HG03354 (cell line): ENCODE measurements around the gene ANKS6.

Experiments
- ATAC-seq: cut with Tn5 transposase; IDR thresholded peaks from one replicate; pipeline ENCODE4 v1.9.1; 2021; ENCODE audit warnings: mild to moderate bottlenecking; ENCODE audit not compliant: unreplicated experiment, poor library complexity, severe bottlenecking

ANKS6 gene

DNA sequence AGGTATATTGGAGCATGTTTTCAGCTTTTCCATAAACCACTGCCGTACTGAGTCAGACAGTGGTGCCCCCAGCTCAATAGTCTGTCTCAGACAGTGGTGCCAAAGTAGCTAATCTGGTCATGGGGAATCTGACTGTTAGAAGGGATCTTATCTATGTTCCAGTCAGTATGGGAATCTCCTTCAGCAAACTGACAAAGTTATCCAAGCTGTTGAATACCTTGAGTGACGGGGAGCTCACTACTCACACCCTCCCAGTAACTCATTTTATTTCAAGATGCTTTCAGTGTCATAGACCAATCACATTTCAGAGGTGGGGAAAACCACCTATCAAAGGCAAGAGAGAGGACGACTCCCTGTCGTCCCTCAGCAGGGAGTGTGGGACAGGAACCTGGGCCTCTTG, 18.7 kb downstream of the ANKS6 start:
- no peak for ATAC-seq

DNA sequence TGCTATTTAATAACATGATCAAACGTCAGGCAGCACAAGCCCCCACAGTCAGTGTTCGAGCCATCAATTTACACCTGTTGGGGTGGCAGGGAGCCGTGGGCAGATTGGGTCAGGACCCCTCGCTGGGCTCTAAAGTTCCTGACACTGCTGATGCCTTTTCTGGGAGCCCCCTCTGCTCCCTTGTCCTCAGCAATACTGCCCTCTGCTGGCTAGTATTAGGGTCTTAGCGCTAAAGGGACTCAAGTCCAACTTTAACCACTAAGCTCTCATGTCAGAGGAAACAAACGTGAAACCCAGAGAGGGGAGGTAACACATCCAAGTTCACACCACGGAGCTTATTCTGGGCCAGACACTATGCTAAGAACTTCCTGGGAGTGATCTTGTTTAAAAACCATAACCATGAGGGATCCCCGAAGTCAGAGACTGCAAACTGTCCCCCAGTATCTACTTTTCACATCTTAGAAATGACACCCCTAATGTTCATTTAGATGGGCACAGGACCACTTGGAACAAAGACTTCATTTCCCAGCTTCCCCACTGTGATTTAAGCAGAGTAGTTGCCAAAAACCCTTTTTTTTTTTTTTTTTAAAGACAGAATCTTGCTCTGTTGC, 20.4 kb downstream of the ANKS6 start:
- ATAC-seq: no peak

DNA sequence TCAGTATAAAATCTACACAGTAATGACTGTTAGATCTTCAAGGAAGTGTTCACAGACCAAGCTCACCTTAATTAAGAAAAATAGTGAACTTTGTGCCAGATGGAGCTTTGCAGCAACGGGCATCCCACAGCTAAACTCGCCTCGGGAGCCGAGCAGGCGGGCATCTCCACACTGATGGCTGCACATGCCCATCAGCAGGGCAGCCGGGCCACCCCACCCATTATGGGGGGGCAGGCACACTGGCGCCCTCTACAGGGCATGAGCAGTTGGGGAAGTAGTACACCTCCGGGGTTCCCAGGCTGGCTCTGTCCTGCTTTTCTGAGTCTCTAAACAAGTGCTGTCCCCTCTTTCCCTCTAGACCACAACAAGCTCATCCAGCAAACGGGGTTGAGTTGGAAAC, 21.6 kb downstream of the ANKS6 start:
- ATAC-seq: no peak

DNA sequence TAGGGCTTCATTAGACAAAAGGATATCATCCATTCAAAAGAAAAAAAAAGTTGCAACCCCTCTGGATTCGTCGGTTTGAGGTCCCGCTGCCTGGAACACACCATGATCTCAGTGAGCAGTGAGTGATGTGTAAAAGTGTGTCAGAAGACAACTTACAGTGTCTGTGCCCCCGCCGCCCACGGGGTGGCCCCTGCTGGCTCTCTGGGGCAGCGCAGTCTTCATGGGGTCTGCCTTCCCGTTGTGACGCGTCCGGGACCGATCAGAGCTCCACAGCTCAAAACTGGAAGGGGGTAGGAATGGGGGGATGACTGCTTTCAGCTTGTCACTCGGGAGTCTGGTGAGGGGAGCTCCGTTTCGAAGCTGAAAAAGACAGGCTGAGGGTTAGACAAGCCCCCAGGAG, 22.6 kb downstream of the ANKS6 start:
- ATAC-seq: no peak

DNA sequence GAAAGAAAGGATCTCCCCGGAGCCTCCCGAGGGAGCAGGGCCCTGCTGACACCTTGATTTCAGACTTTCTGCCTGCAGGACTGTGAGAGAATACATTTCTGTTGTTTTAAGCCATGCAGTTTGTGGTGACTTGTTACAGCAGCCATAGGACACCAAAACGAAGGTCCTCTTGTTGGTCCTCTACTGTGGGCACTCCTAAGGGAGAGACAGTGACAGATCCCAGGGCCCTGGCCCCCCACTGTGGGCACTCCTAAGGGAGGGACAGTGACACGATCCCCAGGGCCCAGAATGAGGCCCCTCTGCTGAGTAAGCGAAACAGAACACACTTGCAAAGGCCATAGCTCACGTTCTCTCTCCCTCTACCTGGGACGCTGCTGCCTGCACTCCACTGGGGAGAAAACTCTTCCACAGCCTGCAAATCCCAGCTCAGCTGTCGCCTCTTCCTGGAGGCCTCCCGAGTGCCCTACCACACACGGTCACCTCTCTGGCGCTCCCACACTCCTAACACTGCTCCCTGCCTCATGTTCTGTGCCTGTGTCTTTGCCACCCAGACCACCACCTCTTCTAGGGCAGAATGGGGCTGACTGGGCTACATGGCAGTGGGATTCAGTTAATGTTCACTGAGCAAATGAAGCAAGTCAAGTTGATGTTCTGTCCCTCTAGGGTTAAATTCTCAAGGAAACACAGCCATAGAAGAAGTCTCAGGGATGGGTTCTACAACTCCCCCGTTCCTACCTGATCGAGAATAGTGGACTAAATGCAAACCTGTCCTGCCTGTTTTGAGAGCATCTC, 23.8 kb downstream of the ANKS6 start:
- ATAC-seq: no peak

DNA sequence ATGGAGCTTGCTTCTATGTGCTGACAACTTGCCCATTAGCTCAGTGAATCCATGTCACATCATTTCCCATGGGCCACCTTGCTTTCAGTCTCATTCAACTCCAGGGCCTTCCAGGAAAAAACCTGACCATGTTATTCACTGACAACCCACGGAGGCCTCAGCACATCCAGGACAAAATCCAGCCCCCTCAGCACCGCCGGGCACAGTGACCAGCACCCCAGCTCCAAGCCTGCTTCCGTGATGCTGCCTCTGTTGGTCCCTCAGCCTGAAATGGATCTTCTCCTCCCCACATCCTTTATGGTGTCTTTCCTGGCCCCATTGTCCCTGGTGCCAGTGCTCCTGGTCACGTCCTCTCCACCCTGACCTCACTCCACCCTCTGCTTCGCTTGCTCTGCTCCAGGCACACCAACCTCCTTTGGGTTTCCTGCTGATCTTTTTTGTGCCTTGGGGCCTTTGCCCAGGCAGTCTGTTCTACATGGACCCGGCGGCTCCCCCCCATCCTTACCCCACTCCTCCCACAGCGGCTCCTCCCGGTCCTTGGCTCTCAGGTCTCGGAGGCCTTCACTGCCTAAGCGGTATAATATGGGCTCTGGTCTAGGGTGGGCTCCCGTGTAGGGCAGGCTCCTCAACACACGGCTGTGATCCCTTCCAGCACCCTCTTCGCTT, 25.0 kb downstream of the ANKS6 start:
- ATAC-seq: no peak

DNA sequence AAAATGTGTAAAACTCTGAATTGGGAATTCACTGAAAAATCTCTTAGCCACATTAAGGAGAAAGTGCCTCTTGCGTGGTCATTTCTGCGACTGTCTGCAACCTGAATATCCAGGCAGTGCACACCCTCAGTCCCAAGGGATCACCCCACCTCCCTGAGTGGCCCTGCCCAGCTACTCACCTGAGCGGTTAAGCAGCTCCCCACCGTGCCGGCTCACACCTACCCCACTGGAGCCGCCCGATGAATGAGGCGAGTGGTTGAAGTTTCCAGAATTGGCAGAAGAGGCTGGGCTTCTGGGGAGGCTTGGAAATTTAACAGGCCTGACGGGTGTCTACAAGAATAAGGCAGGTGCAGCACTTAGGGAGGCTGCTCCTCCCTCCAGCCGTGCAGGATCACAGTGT, 25.6 kb downstream of the ANKS6 start:
- ATAC-seq: no peak

DNA sequence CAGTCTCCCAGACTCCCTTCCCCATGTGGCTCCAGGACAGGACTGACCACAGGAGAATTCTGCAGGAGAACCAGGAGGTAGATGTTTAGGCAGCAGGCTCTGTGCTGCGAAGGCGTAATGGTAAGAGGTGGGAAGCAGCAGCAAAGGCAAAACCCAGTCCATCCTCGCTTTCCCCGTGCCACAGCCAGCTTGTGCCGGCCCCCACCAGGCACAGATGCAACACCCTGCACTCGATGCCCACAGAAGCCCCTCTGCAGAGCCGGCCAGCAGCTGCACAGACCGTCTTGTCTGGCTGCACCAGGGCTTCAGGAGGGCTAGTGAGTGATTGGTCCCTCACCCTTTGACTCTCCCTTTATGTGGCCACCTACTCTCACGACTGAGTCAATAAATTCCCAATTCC, 28.0 kb downstream of the ANKS6 start:
- ATAC-seq: no peak

DNA sequence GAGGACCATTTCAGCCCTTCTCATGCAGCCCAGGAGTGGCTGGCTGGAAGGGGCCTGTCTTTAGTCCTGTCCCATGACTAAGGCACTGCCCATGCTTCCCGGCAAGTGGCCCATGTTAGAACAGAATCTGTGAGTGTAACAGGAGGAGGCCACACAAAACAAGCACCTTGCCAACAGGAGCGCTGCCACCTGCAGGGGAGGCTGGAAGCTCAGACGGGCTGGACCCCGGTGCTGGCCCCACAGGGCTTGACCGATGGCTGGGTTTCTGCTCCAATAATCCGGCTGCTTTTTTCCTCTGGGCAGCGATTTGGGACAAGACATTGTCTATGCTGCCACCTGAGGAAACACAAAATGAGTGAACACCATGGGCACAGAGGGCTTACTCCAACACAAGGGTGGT, 28.4 kb downstream of the ANKS6 start:
- ATAC-seq: no peak

DNA sequence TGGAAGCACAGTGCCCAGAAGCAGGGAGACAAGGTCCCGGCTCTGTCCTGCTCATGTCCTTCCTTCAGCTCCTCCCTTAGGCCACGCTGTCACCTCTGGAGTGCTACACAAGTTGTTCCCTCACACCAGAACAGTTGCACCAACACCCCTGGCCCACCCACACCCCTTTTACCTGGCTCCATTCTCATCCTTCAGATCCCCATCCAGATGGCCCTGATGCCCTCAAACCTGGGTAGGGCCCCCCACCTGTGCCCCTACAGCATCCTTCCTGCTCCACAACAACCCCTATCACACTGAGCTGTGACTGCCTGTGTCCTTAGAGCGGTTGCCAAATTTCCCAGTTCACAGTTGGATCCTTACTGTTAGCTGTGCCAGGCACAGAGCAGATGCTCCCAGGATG, 29.2 kb downstream of the ANKS6 start:
- no peak for ATAC-seq

DNA sequence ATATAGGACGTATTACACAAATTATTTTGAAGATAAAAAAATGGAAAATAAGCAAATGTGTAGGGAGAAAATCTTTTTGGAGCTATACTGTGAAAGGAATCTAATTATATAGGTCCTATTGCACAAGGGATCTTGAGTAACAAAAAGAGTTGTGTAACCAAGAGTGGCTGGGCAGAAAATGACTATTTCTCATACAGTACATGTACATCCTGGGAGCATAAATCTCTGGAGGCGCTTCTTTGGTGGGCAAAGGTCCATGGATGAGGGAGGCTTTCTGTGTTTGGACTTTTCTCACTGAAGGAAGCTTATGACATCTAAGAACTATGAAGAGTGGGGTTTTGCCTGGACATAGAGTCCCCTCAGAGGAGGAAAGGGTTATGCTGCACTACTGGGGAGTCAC, 29.8 kb downstream of the ANKS6 start:
- no peak for ATAC-seq

DNA sequence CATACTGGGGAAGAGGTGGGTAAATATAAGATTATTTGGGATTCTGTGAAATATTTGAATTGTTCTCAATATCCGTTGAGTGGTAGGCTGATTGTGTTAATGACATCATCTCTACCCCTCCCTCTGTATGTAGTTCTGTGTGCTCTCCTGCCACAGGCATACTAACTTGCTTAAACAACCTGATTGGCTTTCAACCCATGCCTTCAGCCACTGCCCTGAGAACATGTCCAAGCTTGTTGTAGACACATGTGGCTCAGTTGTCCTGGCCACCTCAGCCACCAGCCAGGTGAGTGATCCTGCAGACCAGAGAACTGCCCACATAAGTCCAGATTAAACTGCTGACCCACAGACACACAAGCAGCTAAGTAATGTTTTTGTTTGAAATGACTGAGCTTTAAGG, 31.1 kb downstream of the ANKS6 start:
- ATAC-seq: no peak

DNA sequence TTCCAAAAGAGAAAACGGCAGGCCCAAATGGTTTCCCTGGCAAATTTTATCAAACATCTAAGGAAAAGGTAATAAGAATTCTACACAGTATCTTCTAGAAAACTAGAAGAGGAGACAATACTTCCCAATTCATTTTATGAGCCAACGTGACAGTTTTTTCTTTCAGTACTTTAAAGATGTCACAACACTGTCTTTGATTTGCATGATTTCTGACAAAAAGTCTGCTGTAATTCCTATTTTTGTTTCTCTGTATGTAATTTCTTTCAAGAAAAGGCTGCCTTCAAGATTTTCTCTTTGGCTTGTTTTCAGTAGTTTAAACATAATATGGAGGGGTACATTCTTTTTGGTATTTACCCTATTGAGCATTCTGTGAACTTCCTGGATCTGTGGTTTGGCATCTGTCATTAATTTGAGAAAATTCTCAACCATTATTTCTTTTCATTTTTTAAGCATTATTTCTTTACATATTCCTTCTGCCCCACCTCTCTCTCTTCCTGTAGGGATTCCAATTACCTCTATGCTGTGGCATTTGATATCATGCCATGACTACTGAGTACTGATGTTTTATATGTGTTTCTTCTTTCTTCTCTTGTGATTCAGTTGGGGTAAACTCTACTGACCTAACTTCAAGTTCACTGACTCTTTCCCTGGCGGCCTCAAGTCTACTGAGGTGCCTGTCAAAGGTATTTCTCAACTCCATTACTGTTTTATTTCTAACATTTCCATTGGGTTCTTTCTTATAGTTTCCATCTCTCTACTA, 32.2 kb downstream of the ANKS6 start:
- no peak for ATAC-seq

DNA sequence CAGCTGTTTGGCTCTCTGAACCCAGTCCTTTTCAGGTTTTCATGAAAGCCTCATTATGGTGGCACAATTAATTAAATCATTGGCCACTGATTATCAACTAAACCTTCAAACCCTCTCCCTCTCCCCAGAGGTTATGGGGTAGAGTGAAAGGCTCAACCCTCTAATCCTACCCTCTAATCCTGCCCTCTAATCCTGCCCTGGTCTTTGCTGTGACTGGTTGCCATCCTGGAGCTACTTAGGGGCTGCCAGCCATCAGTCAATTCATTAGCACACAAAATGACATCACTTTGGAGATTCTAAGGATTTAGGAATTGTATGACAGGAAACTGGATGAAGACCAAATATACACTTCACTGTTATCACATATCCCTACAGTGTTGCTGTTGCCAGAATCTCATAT, 36.1 kb downstream of the ANKS6 start:
- ATAC-seq: no peak

DNA sequence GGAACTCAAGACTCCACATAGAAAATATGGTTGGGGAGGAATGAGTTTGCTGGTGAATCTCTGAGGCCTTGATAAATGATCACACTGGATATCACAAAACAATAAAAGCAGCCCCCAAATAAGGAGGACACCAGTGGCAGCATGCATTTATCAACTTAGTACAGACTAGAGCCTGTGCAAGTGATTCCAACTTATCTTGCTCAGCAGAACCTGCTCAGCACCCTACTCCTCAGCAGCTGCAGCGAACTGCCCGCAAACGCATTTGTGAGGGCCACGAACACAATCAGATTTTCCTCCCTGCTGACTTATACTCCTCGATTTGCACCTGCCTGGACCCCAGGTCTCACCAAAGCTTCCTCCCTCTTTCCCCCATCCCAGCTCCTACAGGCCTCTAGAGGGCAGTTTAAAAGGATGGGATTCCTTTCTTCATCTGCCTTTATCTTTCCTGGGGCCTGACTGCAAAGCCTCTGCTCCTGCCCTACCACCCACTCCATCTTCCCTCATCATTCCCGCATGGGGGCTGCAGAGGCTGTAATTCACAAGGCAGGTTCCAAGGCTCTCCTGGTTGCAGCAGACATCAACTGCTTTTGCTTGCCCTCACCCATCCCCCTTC, 41.2 kb downstream of the ANKS6 start:
- no peak for ATAC-seq

DNA sequence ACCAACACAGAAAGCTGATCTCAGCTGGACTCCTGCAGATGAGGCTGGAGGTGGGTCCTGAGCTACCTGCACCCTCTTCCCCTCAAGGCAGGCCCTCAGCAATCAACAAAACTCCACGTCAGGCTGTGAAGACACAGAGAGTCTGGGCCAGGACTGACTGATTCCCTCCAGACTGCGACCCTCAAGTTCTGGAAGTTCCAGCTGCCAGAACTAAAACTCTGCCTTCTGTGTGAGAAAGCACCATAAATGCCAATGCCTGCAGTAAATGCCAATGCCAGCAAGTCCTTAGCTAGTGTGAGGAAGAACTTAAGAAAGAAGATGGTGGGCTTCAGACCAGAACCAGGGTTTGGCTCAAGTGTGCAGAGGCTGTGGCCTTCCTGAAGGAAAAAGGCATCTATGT, 45.1 kb downstream of the ANKS6 start:
- ATAC-seq: no peak

DNA sequence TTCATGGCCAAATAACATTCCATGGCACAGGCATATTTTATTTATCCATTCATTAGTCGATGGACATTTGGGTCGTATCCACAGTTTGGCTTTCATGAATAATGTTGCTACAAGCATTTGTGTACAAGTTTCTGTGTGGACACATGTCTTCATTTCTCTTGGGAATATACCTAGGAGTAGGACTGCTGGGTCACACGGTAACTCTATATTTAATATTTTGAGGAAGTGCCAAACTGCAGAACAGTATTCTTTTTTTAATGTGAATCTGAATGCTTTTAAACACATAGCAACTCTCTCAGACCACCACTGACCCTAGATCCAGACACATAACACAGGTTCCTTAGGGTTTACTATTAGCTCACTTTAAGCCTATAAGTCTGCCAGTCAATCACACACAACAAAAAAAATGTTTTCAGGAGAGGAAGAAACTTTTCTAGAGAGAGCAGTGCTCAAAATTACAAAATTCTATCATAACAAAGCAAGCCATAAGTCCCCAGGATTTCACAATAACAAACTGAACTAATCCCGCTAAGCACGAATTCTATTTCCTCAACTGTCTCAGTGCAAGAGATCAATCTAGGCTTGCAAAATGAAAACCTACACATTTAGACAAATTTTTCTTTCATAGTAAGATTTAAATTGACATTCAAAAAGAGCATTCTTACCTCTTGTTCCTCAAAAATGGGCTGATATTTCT, 45.8 kb downstream of the ANKS6 start:
- ATAC-seq: no peak

DNA sequence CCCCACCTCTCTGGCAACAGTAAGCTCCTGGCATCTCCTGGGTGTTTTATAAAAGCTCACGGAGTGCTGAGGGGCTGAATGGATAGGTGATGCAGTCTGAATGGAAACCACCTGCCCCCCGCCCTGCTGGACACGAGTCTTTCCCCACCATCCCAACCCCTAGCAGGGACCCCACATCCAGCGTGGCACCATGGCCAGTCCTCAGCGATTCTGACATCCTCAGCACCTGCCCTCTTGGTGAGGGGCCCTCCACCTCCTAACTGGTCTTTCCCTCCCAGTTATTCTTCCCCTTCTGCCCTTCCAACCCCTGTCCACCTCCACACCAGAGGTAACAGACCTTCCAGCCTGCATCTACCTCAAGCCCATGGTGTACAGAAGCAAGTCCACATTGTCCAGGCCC, 48.9 kb downstream of the ANKS6 start:
- no peak for ATAC-seq

DNA sequence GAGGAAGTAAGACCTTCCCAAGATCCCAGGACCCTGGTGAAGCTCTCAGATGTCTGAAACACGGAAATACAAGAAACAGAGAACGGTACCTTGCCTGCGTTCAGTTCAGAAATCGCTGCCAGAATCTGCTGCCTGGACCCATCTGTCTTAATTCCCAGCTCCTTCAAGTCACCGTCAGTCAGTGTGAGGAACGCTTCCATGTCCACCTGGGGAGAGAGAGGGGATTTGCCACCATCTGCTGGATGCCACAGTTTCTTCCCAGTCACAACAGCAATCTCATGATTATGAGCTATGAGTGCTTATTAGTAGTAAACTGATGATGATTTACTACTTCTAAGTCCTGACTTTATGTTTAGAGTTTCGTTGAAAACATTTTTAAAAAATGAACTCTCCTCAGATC, 50.9 kb downstream of the ANKS6 start:
- ATAC-seq: no peak
